ENCODE data around the gene TET1. TPM values are rescaled to one million over a fixed set of nuclear protein-coding genes. Genes with fewer than 3 reads are reported as not detected.

TET1 gene
- total and polyA plus RNA-seq, 2 of the 13 experiments (the other 11 are each of a cell fraction or from before 2014, with no cell fraction given) = 6.9 to 7.3 TPM

GRCh38 chr10:68560186-68560942, at the start of gene TET1 (continued):
- TF ChIP-seq ZNF878 (CRISPR knock-in tag; IDR thresholded peaks at IDR 0.05) (peak; percentile 0; the same call in 1 of the 2 replicates), AGO1 (IDR thresholded peaks at IDR 0.05; ENCODE audit: low read depth, low read length, poor library complexity, severe bottlenecking) (no peak), ZNF430 (CRISPR knock-in tag; IDR thresholded peaks at IDR 0.05) (0 out of 2 replicates have a peak, but pooled peaks have one; percentile 24), ZBTB38 (CRISPR knock-in tag; IDR thresholded peaks at IDR 0.05) (peak; percentile 60; the same call in 1 of the 2 replicates), ZNF382 (CRISPR knock-in tag; IDR thresholded peaks at IDR 0.05; ENCODE audit: borderline replicate concordance) (no peak), ZBTB43 (CRISPR knock-in tag; conservative IDR thresholded peaks at IDR 0.05) (no peak; the same call in 1 of the 2 replicates), GABPB1 (CRISPR knock-in tag; IDR thresholded peaks at IDR 0.05) (peak; percentile 60; the same call in 1 of the 2 replicates), HIVEP1 (CRISPR knock-in tag; IDR thresholded peaks at IDR 0.05) (peak; percentile 73; the same call in 1 of the 2 replicates), ARNTL (CRISPR knock-in tag; IDR thresholded peaks at IDR 0.05) (no peak), ZSCAN21 (CRISPR knock-in tag; IDR thresholded peaks at IDR 0.05; ENCODE audit: borderline replicate concordance) (no peak), RAD21 (CRISPR knock-in tag; IDR thresholded peaks at IDR 0.05) (peak; percentile 42; the same call in 1 of the 2 replicates), TP53 (CRISPR knock-in tag; conservative IDR thresholded peaks at IDR 0.05) (no peak), ZNF501 (CRISPR knock-in tag; IDR thresholded peaks at IDR 0.05) (no peak; the same call in none of the 2 replicates)
- TF ChIP-seq, protein P1, sequence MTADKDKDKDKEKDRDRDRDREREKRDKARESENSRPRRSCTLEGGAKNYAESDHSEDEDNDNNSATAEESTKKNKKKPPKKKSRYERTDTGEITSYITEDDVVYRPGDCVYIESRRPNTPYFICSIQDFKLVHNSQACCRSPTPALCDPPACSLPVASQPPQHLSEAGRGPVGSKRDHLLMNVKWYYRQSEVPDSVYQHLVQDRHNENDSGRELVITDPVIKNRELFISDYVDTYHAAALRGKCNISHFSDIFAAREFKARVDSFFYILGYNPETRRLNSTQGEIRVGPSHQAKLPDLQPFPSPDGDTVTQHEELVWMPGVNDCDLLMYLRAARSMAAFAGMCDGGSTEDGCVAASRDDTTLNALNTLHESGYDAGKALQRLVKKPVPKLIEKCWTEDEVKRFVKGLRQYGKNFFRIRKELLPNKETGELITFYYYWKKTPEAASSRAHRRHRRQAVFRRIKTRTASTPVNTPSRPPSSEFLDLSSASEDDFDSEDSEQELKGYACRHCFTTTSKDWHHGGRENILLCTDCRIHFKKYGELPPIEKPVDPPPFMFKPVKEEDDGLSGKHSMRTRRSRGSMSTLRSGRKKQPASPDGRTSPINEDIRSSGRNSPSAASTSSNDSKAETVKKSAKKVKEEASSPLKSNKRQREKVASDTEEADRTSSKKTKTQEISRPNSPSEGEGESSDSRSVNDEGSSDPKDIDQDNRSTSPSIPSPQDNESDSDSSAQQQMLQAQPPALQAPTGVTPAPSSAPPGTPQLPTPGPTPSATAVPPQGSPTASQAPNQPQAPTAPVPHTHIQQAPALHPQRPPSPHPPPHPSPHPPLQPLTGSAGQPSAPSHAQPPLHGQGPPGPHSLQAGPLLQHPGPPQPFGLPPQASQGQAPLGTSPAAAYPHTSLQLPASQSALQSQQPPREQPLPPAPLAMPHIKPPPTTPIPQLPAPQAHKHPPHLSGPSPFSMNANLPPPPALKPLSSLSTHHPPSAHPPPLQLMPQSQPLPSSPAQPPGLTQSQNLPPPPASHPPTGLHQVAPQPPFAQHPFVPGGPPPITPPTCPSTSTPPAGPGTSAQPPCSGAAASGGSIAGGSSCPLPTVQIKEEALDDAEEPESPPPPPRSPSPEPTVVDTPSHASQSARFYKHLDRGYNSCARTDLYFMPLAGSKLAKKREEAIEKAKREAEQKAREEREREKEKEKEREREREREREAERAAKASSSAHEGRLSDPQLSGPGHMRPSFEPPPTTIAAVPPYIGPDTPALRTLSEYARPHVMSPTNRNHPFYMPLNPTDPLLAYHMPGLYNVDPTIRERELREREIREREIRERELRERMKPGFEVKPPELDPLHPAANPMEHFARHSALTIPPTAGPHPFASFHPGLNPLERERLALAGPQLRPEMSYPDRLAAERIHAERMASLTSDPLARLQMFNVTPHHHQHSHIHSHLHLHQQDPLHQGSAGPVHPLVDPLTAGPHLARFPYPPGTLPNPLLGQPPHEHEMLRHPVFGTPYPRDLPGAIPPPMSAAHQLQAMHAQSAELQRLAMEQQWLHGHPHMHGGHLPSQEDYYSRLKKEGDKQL (CRISPR knock-in tag; IDR thresholded peaks at IDR 0.05; ENCODE audit: low read depth) = no peak
- TF ChIP-seq, protein P2, sequence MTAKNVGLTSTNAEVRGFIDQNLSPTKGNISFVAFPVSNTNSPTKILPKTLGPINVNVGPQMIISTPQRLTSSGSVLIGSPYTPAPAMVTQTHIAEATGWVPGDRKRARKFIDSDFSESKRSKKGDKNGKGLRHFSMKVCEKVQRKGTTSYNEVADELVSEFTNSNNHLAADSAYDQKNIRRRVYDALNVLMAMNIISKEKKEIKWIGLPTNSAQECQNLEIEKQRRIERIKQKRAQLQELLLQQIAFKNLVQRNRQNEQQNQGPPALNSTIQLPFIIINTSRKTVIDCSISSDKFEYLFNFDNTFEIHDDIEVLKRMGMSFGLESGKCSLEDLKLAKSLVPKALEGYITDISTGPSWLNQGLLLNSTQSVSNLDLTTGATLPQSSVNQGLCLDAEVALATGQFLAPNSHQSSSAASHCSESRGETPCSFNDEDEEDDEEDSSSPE (CRISPR knock-in tag; IDR thresholded peaks at IDR 0.05) = peak; percentile 21; the same call in 1 of the 2 replicates
- TF ChIP-seq, protein P3, sequence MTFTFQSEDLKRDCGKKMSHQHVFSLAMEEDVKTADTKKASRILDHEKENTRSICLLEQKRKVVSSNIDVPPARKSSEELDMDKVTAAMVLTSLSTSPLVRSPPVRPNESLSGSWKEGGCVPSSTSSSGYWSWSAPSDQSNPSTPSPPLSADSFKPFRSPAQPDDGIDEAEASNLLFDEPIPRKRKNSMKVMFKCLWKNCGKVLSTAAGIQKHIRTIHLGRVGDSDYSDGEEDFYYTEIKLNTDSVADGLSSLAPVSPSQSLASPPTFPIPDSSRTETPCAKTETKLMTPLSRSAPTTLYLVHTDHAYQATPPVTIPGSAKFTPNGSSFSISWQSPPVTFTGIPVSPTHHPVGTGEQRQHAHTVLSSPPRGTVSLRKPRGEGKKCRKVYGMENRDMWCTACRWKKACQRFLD (CRISPR knock-in tag; IDR thresholded peaks at IDR 0.05; ENCODE audit: borderline replicate concordance) = no peak
- TF ChIP-seq, protein P4, sequence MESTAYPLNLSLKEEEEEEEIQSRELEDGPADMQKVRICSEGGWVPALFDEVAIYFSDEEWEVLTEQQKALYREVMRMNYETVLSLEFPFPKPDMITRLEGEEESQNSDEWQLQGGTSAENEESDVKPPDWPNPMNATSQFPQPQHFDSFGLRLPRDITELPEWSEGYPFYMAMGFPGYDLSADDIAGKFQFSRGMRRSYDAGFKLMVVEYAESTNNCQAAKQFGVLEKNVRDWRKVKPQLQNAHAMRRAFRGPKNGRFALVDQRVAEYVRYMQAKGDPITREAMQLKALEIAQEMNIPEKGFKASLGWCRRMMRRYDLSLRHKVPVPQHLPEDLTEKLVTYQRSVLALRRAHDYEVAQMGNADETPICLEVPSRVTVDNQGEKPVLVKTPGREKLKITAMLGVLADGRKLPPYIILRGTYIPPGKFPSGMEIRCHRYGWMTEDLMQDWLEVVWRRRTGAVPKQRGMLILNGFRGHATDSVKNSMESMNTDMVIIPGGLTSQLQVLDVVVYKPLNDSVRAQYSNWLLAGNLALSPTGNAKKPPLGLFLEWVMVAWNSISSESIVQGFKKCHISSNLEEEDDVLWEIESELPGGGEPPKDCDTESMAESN (CRISPR knock-in tag; conservative IDR thresholded peaks at IDR 0.05) = peak; percentile 21; the same call in 1 of the 2 replicates

Data from HepG2 (cell line).